ENCODE data around the gene CELA2A.

DNA sequence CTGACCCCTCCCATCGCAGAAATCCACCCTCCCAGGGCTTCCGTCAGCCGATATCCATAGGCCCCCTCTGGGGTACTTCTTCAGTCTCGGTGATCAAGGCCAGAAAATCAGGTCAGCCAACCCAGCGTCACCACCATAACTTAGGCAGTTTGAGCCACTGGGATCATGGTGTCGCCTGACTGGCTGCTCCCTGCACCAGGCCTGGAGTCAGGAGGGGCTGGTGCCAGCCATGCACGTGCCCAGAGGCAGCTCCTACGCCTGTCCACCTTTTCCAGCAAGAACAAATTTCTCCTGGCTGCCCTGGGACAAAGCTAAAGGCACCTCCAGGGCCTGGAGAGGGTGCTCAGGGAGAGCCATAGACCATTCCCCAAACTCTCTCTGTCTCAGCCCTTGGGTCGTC lies 23.1 kb upstream of the CELA2A start:
- TF ChIP-seq, protein P1, sequence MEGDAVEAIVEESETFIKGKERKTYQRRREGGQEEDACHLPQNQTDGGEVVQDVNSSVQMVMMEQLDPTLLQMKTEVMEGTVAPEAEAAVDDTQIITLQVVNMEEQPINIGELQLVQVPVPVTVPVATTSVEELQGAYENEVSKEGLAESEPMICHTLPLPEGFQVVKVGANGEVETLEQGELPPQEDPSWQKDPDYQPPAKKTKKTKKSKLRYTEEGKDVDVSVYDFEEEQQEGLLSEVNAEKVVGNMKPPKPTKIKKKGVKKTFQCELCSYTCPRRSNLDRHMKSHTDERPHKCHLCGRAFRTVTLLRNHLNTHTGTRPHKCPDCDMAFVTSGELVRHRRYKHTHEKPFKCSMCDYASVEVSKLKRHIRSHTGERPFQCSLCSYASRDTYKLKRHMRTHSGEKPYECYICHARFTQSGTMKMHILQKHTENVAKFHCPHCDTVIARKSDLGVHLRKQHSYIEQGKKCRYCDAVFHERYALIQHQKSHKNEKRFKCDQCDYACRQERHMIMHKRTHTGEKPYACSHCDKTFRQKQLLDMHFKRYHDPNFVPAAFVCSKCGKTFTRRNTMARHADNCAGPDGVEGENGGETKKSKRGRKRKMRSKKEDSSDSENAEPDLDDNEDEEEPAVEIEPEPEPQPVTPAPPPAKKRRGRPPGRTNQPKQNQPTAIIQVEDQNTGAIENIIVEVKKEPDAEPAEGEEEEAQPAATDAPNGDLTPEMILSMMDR (conservative IDR thresholded peaks at IDR 0.05; ENCODE audit: low read length) = no peak
- no peak for TF ChIP-seq EZH2phosphoT487 (IDR thresholded peaks at IDR 0.05; ENCODE audit: borderline replicate concordance)
